Ishikawa (cell line): ENCODE data around the gene BRD3.

Experiments used
- CEBPB ChIP-seq: IDR thresholded peaks from 2 replicates; pipeline ENCODE4 v1.6.1; 2012
- CREB1 ChIP-seq: IDR thresholded peaks from 2 replicates; pipeline ENCODE4 v1.6.1; 2012; ENCODE audit warnings: low read depth
- EGR1 ChIP-seq: IDR thresholded peaks from 2 replicates; pipeline ENCODE4 v1.6.1; 2012
- EP300 ChIP-seq: IDR thresholded peaks from 2 replicates; pipeline ENCODE4 v1.6.1; 2012; ENCODE audit warnings: borderline replicate concordance
- FOXM1 ChIP-seq: IDR thresholded peaks from 2 replicates; pipeline ENCODE4 v1.6.1; 2012; ENCODE audit warnings: low read depth, borderline replicate concordance
- MAX ChIP-seq: IDR thresholded peaks from 2 replicates; pipeline ENCODE4 v1.6.1; 2012
- NFIC ChIP-seq: IDR thresholded peaks from 2 replicates; pipeline ENCODE4 v1.6.1; 2012
- RAD21 ChIP-seq: IDR thresholded peaks from 2 replicates; pipeline ENCODE4 v1.6.1; 2012; ENCODE audit warnings: low read depth
- REST ChIP-seq: IDR thresholded peaks from 2 replicates; pipeline ENCODE4 v1.6.1; 2012; ENCODE audit warnings: low read depth, mild to moderate bottlenecking
- TAF1 ChIP-seq: IDR thresholded peaks from 2 replicates; pipeline ENCODE4 v1.6.1; 2012; ENCODE audit warnings: low read depth, mild to moderate bottlenecking
- TCF12 ChIP-seq: IDR thresholded peaks from 2 replicates; pipeline ENCODE4 v1.6.1; 2012; ENCODE audit warnings: low read depth
- TEAD4 ChIP-seq: IDR thresholded peaks from 2 replicates; pipeline ENCODE4 v1.6.1; 2012
- USF1 ChIP-seq: IDR thresholded peaks from 2 replicates; pipeline ENCODE4 v1.6.1; 2012
- YY1 ChIP-seq: IDR thresholded peaks from 2 replicates; pipeline ENCODE4 v1.6.1; 2012; ENCODE audit warnings: low read depth
- ZBTB7A ChIP-seq: IDR thresholded peaks from 2 replicates; pipeline ENCODE4 v1.6.1; 2012; ENCODE audit warnings: low read depth

The BRD3 gene

GRCh38 chr9:134025606-134026541, 42.0 kb downstream of the BRD3 start:
- TF ChIP-seq USF1: no peak
- no peak for TF ChIP-seq CEBPB
- no peak for TF ChIP-seq CREB1
- TF ChIP-seq ZBTB7A: no peak
- no peak for TF ChIP-seq EP300
- no peak for TF ChIP-seq TAF1

- no peak for TF ChIP-seq ZBTB7A
- 0 out of 2 replicates have a peak, but pooled peaks have one; percentile 7 for TF ChIP-seq TEAD4
- TF ChIP-seq REST: no peak
- peak; percentile 85 for TF ChIP-seq YY1
- peak; percentile 48; the same call in 1 of the 2 replicates for TF ChIP-seq MAX
These were observed 42.8 kb downstream of the BRD3 start, which contains the start of gene BRD3OS for GRCh38 chr9:134024828-134025605. Gene BRD3OS, plus strand, starts transcription at chr9:134025481. Its CDS starts 1,267 bp downstream, at chr9:134026748.

- TF ChIP-seq YY1: no peak
- TF ChIP-seq USF1: no peak
- TF ChIP-seq RAD21: no peak
- TF ChIP-seq FOXM1: no peak
- no peak for TF ChIP-seq TEAD4
- no peak for TF ChIP-seq NFIC
- no peak for TF ChIP-seq REST
- no peak for TF ChIP-seq MAX
- TF ChIP-seq TAF1: no peak
- TF ChIP-seq EGR1: no peak
- TF ChIP-seq TCF12: no peak
- TF ChIP-seq ZBTB7A: no peak
- no peak for TF ChIP-seq EP300
- TF ChIP-seq CEBPB: no peak
- TF ChIP-seq CREB1: no peak
These were observed 43.5 kb downstream of the BRD3 start for GRCh38 chr9:134024214-134024792.

- no peak for TF ChIP-seq TAF1
- TF ChIP-seq MAX: no peak
- no peak for TF ChIP-seq EP300
- TF ChIP-seq FOXM1: no peak
- TF ChIP-seq USF1: no peak
- TF ChIP-seq YY1: 0 out of 2 replicates have a peak, but pooled peaks have one; percentile 34
- peak; percentile 25; the same call in 1 of the 2 replicates for TF ChIP-seq TEAD4
- no peak for TF ChIP-seq RAD21
These were observed 52.9 kb downstream of the BRD3 start for GRCh38 chr9:134014946-134015345.

GRCh38 chr9:134011401-134011800, 56.4 kb downstream of the BRD3 start:
- TF ChIP-seq YY1 (no peak), NFIC (no peak), EGR1 (no peak)
